Lower leg skin (tissue), 3 donors: ENCODE data around the gene MBNL2.

Experiments used
- CTCF ChIP-seq, 3 donors: fragments of 450-650 bp; IDR thresholded peaks; one replicate each; pipeline ENCODE4 v1.5.1; 2016; ENCODE audit warnings: antibody characterized with exemption in 3 of 3, mild to moderate bottlenecking in 3 of 3, moderate library complexity in 2 of 3
- POLR2A ChIP-seq, 2 donors: fragments of 450-650 bp; IDR thresholded peaks; one replicate each; pipeline ENCODE4 v1.6.1; 2016 to 2017; ENCODE audit warnings: antibody characterized with exemption in 2 of 2, mild to moderate bottlenecking in 1 of 2, moderate library complexity in 1 of 2

DNA sequence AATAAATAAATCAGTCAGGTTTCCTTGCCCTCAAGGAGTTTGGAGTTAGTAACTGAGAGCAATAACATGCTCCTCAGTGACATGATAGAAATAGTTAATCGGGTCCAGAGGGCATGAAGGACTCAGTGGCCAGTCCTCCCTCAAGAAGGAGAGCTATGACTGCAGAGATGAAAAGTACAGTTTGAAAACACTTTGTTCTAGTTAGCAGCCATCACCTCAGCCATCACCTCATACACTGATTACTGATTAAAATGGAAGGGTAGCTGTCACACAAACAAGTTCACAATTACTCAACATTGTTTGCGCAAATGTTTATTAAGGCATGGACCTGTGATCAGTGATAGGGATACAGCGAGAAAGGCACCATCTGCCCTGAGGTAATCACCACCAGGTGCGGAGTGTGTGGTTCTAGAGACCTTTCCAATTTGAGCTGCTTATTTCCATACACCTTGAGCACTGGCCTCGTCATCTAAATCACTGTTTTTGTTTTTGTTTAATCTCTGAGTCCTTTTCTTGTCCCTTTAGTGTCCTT is 126.5 kb downstream of the MBNL2 start:
- TF ChIP-seq CTCF (IDR thresholded peaks at IDR 0.05): no peak
- no peak for TF ChIP-seq POLR2A (IDR thresholded peaks at IDR 0.05)
